Cardiac fibroblast (primary cell): Measurements from ENCODE around the gene SNTA1.

Experiments used
- DNase-seq, 2 donors: peaks; one replicate each; pipeline versions ENCODE4 v3.0.0 to v3.0.0-alpha.2; 2010; ENCODE audit warnings: low read depth in 2 of 2
- H3K4me3 ChIP-seq, 2 donors: replicated peaks in 1 of 2; 1 replicate in 1 of 2; 2 replicates in 1 of 2; pipeline ENCODE4 v1.5.1; 2011; ENCODE audit warnings: low read depth in 2 of 2, low read length in 2 of 2, mild to moderate bottlenecking in 2 of 2, moderate library complexity in 1 of 2
- CTCF ChIP-seq: IDR thresholded peaks from one replicate; pipeline ENCODE4 v1.5.1; 2011; ENCODE audit warnings: low read depth, mild to moderate bottlenecking, low read length, inconsistent platforms

The SNTA1 gene

GRCh38 chr20:33419140-33419974 lies 24.2 kb downstream of the SNTA1 start:
- peak; percentile 20 to 84 for DNase-seq
- H3K4me3 ChIP-seq: no peak overlapping the region
- no peak for TF ChIP-seq CTCF

GRCh38 chr20:33418033-33418432 lies 25.5 kb downstream of the SNTA1 start:
- no peak for TF ChIP-seq CTCF
- DNase-seq: no peak

GRCh38 chr20:33415948-33416347 lies 27.6 kb downstream of the SNTA1 start:
- TF ChIP-seq CTCF: peak; percentile 58
- DNase-seq: peak; percentile 63 to 73
- no peak overlapping the region for H3K4me3 ChIP-seq

More at GRCh38 chr20:33418033-33418432, 25.5 kb downstream of the SNTA1 start:
- H3K4me3 ChIP-seq: no peak overlapping the region

GRCh38 chr20:33412484-33412838 lies 31.1 kb downstream of the SNTA1 start:
- DNase-seq: no peak

GRCh38 chr20:33411711-33412483 lies 31.7 kb downstream of the SNTA1 start:
- TF ChIP-seq CTCF: no peak
- no peak overlapping the region for H3K4me3 ChIP-seq
- no peak for DNase-seq

More at GRCh38 chr20:33412484-33412838, 31.1 kb downstream of the SNTA1 start:
- TF ChIP-seq CTCF: no peak
- no peak overlapping the region for H3K4me3 ChIP-seq

GRCh38 chr20:33411242-33411641 lies 32.3 kb downstream of the SNTA1 start:
- no peak for DNase-seq
- no peak overlapping the region for H3K4me3 ChIP-seq
- no peak for TF ChIP-seq CTCF
